Activated gamma-delta T cell (primary cell): ENCODE data around the gene ZFPM1.

Experiments used
- DNase-seq: peaks from one replicate; lab custom pipeline; 2025; lab: John Stamatoyannopoulos, UW

The ZFPM1 gene

GRCh38 chr16:88497561-88498462, 44.7 kb downstream of the ZFPM1 start:
- DNase-seq: no peak

GRCh38 chr16:88498576-88499208, 45.6 kb downstream of the ZFPM1 start:
- no peak for DNase-seq

- DNase-seq: no peak
Observed at GRCh38 chr16:88499292-88499691, 46.2 kb downstream of the ZFPM1 start.

- no peak for DNase-seq
Observed at GRCh38 chr16:88499836-88500251, 46.8 kb downstream of the ZFPM1 start.

- no peak for DNase-seq
Observed at GRCh38 chr16:88500255-88500661, 47.2 kb downstream of the ZFPM1 start.

- no peak for DNase-seq
Observed at GRCh38 chr16:88502371-88502770, 49.3 kb downstream of the ZFPM1 start.

GRCh38 chr16:88502776-88503280, 49.7 kb downstream of the ZFPM1 start:
- DNase-seq: no peak

DNA sequence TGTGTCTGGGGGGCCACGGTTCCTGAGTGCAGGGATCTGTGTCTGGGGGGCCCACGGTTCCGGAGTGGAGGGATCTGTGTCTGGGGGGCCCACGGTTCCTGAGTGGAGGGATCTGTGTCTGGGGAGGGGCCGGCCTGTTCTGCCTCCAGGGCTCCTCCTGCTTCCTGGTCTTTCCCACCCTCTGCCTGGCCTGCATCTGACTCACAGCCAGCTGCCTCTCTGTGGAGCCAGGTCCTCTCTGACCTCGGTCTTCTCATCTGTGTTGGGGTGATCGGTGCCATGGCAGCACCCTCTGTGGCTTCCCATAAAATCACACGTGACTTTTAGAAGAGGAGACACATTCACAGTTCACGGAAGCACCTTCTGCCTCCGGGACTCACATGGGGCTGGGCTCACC, 50.3 kb downstream of the ZFPM1 start:
- no peak for DNase-seq

DNA sequence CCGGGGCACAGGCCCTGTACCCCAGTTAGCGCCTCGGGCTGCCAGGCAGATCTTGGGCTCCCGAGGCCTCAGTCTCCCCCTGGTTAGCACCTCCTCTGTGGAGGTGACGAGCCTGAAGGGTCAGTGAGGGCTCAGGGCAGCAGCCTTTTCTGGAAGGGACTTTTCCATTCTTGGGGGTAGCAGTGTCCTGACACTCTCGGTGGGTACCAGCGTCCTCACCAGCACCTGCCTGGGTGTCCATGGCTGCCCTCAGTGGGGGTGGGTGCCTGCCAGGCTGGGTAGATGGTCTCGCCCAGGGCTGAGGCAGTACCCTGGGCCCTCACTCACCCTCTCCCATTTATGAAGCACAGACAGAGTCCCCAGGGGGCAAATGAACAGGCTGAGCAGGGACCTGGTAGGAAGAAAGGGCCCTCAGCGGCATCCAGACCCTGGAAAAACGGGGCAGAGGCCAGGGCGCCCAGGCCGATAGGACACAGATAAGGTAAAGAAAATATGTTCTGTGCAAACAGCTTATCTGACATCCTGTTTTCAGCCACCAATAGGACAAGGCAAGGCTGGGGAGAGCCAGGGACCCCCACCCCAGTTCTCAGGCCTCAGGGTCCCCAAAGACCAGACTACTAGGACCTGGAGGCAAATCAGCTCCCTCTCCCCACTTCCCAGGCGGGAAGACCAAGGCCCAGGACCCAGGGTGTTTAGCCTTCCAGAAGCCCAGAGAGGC, 50.9 kb downstream of the ZFPM1 start:
- DNase-seq: no peak

DNA sequence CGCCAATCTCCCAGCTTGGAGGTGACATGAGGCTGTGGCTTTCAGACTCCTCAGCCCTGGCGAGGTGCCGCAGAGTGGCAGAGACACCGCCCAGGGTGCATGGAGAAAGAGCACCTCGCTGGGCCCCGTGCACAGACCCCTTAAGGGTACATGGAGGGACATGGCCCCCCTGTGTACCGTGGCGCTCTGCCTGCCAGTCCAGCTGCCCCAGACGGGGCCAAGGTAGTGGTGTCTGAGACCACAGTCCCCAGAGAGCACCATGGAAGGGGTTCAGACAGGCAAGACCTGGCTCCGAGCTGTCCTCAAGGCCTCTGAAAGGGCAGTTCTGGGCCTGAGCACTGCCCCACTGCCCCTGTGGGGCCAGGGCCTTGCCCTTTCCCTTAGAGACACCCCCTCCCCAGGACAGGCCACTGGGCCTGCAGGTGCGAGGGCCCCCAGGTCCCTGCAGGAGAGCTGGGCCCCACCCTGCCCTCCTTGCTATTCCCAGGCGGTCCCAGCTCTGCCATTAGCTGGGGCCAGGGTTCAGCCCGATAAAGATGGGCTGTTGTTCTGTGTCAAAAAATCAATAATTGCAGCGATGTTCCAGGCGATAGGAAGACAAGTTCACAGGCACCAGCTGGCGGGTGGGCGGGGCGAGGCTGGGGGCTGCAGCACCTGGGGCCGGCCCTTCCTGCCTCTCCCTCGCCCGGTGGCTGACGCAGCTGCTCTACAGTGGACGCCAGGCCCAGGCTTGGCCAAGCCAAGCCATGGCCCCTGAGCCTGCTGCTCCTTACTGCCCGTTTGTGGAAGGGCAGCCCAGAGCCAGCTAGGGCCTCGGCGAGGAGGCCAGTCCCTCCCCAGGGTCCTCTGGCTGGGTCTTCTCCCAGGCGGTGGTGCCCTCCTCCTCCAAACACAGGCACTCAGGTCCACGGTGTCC, 51.7 kb downstream of the ZFPM1 start:
- DNase-seq: no peak

- peak; percentile 40 for DNase-seq
Observed at GRCh38 chr16:88505405-88506082, 52.5 kb downstream of the ZFPM1 start.

DNA sequence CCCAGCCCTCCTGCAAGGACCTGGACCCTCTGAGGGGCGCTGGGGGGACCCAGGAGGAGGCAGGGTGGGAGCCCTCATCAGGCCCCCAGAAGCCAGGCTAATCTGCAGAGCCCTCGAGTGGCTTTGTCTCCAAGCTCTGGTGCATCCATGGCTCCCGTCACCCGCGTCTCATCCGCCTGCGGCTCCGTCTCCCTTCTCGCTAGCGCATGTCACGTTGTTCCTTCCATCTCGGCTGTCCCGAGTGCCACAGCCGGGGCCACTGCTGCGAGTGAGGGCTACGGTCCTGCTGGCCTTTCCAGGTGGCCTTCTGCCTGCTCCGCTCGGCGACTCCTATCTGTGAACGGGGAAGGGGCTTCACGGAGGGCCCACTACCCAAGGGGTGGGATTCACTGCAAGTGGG, 53.6 kb downstream of the ZFPM1 start:
- no peak for DNase-seq

DNA sequence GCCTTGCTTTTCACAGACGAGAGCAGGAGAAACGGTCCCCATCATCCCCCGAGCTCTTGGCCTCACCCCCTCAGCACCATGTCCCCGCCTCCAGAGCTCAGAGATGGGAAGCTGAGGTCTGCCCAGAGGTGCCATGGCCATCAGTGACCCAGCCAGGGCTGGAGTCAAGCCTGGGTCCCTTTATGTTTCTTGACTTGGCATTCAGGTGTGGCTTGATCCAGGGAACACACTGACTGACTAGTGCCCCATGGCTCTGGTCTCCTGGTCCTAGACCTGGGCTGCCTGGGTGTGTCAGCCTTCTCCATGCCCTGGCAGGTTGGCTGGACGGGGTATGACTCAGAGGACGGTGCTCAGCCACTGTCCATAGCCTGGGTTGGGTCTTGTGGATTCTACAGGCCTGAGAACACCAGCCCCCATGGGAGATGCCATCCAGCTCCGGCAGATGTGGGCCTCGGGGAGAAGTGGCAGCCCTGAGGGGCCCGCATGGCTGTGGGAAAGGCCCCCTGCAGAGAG, 54.2 kb downstream of the ZFPM1 start:
- DNase-seq: no peak

- no peak for DNase-seq
Observed at GRCh38 chr16:88508376-88508867, 55.3 kb downstream of the ZFPM1 start.

DNA sequence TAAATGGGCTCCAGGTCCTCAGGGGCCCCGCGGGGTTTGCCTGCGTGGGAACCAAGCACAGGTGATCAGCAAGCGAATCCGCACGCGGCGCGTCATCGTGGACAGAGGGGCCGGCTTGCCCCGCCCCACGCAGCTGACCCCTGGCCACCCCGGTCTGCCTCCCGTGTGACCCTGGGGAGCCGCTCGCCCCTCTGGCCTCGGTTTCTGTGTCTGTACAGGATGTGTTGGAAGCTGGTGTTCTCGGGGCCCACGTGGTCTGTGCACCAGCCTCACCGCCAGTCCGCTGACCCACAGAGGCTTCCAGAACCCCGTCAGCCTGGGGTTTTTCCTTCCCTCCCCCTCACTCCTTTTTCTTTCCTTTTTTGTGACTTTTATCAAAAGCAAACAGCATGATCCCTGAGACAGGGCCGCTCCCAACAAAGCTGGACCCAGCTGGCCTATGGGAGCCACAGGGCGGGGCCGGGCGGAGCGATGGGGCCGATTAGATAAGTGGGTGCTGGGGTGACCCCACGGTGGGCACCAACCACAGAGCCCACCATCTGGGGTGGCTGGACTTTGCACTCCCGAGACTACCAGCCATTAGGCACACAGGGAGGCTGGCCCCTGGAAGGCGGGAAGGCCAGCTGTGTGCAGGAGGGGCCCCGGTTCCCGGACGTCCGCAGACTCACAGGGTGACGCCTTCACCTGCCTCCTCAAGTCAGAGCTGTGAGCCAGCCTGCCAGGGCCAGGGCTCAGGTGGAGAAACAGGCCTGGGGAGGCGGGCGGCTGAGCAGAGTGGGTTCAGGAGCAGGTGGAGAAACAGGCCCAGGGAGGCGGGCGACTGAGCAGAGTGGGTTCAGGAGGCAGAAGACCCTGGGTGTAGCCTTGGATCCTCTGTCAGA, 56.0 kb downstream of the ZFPM1 start:
- DNase-seq: no peak

DNA sequence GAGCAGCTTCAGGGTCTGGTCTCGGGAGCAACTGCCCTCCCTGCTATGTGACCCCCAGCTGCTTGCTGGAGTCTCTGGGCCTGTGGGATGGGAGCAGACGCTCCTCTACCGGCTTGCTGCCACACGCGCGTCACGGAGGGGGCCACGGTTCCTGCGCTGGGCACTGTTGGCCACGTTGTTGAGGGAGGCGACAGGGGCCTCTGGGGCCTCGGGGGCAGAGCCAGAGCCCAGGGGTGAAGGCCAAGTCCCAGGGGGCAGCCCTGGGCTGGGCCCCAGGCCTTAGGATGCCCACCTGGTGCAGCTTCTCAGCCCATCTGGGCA, 56.6 kb downstream of the ZFPM1 start:
- no peak for DNase-seq

- no peak for DNase-seq
Observed at GRCh38 chr16:88510091-88510994, 57.3 kb downstream of the ZFPM1 start.

DNA sequence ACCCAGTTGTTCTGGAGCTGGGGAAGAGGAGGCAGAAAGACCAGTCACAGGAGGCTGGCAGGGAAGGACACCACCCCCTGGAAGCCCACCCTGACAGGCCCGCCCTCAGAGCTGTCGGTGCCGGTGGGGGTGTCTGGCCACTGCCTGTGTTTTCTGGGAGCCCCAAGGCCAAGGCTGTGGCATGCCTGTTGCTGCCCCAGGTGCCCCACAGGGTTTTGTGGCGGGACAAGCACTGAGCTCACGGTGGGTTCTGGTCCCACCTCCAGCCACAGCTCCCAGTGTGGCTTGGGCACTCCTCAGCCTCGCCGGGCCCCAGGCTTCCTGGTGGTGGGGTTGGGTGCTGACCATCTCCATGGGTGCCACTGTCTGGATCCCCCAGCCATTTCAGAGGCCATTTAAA, 58.0 kb downstream of the ZFPM1 start:
- DNase-seq: no peak

DNA sequence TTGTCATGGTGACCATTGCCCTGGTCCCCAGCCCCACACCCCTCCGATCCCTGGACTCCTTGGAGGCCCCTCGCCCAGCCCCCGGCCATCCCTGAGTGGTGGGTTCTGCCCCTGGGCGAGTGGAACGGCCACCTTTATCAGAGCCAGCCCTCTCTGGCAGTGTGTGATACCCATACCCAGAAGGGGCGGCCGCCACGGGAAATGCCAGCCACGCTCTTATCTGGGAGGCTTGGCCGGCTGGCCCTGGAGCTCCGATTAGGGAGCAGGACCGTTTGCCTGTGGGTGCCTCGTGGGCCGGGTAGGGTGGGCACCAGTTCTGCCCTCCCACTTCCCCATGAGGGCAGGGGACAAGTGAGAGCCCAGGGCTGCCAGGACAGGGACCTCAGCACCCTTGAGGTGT, 58.8 kb downstream of the ZFPM1 start:
- DNase-seq: no peak
